ENCODE data around the gene OR3A2.
"Not testable (repeated sequence)": the region's sequence is repeated elsewhere in the genome, so short reads cannot be mapped to it uniquely, and the experiment has no call there.

OR3A2 gene

DNA sequence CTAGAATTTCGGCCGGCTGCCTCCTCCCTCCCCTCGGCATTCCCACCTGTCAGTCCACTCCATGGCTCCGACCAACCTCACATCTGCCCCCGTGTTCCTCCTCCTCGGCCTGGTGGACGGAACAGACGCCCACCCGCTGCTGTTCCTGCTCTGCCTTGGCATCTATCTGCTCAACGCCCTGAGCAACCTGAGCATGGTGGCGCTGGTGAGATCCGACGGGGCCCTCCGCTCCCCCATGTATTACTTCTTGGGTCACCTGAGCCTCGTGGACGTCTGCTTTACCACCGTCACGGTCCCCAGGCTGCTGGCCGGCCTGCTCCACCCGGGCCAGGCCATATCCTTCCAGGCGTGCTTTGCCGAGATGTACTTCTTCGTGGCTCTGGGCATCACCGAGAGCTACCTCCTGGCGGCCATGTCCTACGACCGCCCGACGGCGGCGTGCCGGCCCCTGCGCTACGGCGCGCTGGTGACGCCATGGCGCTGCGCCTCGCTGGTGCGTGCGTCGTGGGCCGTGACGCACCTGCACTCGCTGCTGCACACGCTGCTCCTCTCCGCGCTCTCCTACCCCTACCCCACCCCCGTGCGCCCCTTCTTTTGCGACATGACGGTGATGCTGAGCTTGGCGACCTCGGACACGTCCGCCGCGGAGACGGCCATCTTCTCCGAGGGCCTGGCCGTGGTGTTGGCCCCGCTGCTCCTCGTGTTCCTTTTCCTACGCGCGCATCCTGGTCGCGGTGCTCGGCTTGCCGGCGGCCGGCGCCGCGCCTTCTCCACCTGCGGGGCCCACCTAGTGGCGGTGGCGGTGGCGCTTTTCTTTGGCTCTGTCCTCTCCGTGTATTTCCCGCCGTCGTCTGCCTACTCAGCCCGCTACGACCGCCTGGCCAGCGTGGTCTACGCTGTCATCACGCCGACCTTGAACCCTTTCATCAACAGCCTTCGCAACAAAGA lies at the start of gene OR3A2:
Gene OR3A2, minus strand, starts transcription at position 440 of the 948 bp plus-strand sequence.
- DNase-seq, result peak; percentile 37

- DNase-seq, result no peak
Measured at GRCh38 chr17:3433741-3434140, 47.6 kb upstream of the OR3A2 start, which contains the start of gene OR1E2. Gene OR1E2 (minus strand): TSS chr17:3433841. CDS start chr17:3433841, 0 bp downstream.

DNA sequence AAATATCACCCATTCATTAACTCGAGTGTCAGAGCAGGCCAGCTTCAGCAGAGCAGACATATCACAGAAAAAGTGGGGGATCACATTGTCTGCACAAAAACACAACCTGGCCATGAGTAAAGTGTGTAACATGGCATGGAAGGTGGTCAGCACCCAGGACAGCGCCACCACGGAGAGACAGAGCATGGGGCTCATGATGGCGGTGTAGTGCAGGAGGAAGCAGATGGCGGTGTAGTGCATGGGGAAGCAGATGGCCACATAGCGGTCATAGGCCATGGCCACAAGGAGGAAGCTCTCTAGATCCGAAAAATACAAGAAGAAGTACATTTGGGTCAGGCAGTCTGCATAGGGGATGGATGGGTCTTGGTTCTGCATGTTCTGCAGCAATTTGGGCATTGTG lies 47.1 kb upstream of the OR3A2 start:
- peak; percentile 82 for DNase-seq

- DNase-seq, result no peak
Measured at GRCh38 chr17:3418222-3418621, 32.1 kb upstream of the OR3A2 start.

- DNase-seq, result no peak
Measured at GRCh38 chr17:3415610-3416009, 29.5 kb upstream of the OR3A2 start.

DNA sequence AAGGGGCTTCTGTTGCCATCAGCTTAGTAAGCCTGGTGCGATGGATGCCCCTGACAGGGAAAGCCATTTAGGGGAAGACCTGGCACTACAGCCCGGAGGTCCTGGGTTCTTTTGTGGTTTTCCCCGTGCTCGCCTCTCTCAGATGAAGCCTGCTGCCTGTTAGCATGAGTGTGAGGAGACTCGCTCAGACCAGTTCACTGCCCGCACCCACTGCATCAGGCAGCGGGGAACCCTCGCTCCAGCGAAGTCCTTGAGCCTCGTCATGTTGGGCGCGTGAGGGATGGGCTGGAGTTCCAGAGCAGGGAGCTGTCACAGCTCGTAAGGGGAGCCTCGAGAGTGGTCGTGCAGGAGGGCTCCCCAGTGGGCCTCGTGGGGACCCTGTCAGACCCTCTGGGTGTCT lies 26.1 kb upstream of the OR3A2 start:
- DNase-seq, result not testable (repeated sequence)

DNA sequence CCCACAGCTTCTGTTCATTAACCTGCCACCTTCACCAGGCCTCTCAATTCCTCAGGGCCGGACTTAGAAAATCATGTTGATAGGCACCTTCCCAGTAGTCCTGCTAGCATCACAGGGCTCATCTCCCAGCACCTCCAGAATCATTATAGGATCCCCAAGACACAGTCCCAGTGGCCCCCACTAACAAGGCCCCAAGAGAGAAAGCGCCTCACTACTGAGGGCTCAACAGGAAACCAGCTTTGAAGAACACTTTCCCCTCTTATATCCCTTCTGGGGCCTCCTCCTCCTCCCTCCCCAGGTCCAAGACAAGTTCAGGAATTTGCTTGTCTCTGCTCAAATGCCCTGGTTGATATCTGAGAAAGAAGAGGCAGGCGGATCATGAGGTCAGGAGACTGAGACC lies 25.0 kb upstream of the OR3A2 start, which contains the start of gene OR3A3:
Gene OR3A3, plus strand, starts transcription at position 301 of the 400 bp plus-strand sequence.
- DNase-seq, result no peak

- DNase-seq, result not testable (repeated sequence)
Measured at GRCh38 chr17:3403856-3404255, 17.7 kb upstream of the OR3A2 start.

- no peak for DNase-seq
Measured at GRCh38 chr17:3401786-3402185, 15.7 kb upstream of the OR3A2 start.

DNA sequence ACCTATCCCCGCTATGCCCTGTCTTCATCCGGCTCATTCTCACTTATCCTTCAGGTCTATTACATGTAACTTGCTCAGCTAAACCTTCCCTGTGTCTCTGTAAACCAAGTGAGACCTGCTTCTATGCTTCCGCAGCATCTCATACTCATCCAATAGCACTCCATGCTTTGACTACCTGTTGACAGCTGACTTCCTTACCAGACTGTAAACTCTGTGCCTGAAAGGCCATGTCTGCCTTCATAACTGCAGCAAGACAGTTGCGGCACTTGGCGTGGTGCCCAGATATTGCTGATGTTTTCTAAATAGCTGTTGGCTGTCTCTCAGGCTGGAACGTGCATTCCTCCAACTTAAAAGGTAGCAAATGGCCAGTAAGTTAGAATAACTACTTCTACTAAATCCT lies 13.9 kb upstream of the OR3A2 start:
- DNase-seq, result peak; percentile 7

DNA sequence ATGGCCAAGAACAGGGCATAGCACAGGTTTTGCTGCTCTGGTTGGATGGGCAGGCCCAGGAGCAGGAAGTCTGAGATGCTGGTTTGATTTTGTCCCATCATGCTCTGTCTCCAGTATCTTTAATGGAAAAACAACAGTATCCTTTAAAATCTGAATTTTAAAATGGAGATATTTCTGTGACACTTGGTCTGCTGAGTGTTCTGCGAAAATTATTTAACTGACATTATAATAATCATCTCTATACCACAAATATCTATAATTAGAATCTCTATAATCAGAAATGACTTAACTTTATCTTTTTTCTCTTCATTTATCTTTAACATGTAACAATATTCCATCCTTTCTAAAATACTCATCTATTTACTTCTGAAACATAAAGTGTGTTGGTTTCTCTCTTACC lies 12.2 kb upstream of the OR3A2 start, which contains the start of gene OR1E1:
Gene OR1E1, minus strand, starts transcription at position 101 of the 400 bp plus-strand sequence. Its CDS starts 0 bp downstream, at position 101.
- no peak for DNase-seq

GRCh38 chr17:3397801-3398200 lies 11.7 kb upstream of the OR3A2 start:
- peak; percentile 49 for DNase-seq

GRCh38 chr17:3389791-3390190 lies 3.7 kb upstream of the OR3A2 start:
- no peak for DNase-seq

- DNase-seq, result no peak
Measured at GRCh38 chr17:3381957-3382356, 4.2 kb downstream of the OR3A2 start.

DNA sequence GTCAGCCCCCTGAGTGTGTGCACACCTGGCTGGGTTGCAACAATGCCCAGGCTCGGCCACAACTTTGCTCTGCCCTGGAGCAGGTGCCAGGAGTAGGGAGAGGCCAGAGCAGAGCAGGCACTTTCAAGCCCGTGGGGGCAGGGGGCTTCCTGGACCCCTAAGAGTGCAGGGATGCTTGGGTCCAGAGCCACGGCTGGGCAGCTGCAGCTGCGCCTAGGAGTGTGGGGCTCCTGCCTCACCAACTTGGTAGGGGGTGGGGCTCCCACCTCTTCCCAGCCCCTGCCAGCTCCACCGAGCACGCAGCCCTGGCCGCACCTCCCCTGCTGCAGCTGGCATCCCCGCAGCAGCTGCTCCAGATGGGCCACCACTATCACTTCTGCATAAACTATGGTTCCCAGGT lies 7.8 kb downstream of the OR3A2 start:
- no peak for DNase-seq

DNA sequence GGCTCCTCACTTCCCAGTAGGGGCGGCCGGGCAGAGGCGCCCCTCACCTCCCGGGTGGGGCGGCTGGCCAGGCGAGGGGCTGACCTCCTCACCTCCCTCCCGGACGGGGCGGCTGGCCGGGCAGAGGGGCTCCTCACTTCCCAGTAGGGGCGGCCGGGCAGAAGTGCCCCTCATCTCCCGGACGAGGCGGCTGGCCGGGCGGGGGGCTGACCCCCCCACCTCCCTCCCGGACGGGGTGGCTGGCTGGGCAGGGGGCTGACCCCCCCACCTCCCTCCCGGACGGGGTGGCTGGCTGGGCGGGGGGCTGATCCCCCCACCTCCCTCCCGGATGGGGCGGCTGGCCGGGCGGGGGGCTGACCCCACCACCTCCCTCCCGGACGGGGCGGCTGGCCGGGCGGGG lies 14.9 kb downstream of the OR3A2 start:
- DNase-seq, result not testable (repeated sequence)

- DNase-seq, result not testable (repeated sequence)
Measured at GRCh38 chr17:3342782-3343181, 43.3 kb downstream of the OR3A2 start.

GRCh38 chr17:3335876-3336275 lies 50.2 kb downstream of the OR3A2 start:
- peak; percentile 4 for DNase-seq

DNA sequence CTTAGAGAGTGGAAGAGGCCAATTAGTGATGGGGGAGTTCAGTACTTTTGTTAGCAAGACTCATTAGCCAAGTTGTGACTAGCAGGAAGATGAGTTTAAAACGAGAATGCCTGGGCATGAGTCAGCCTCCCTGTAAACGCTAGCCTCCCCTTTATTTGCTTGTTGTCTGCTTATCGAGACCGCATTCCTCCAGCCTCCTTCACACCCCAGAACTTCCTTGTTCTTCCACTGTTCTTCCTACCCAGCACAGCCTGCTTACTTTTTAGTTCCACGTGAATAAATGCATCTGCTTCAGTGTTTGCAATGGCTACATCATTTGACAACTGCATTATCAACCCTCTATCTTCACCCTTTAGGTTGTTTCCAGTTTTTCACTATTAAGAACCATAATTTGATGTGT lies 67.8 kb downstream of the OR3A2 start:
- DNase-seq, result no peak

- DNase-seq, result no peak
Measured at GRCh38 chr17:3316836-3317235, 69.3 kb downstream of the OR3A2 start.

GRCh38 chr17:3308603-3309002 lies 77.5 kb downstream of the OR3A2 start:
- no peak for DNase-seq

GRCh38 chr17:3298260-3298659 lies 87.8 kb downstream of the OR3A2 start, which contains the start of gene OR3A1:
Gene OR3A1 (minus strand): TSS chr17:3298360. CDS start chr17:3292582, 5,778 bp downstream.
- DNase-seq, result no peak

DNA sequence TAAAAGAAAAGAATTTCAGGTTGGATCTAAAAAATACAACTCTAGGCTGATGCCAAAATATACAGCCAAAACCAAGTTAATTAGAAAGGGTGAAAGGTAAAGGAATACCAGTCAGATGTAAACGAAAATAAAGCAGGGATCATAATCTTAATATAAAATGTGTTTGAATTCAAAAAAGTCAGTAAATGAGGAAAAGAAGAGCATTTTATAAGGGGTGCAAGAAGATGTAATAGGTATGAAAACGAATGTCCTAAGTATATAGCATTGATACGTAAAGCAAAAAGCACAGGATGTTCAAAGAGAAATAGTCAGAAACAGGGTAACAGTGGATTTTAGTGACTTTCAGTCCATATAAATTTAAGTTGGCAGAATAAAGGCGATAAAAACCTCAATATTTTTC lies 90.5 kb downstream of the OR3A2 start:
- DNase-seq, result no peak

GRCh38 chr17:3293548-3293947 lies 92.6 kb downstream of the OR3A2 start:
- not testable (repeated sequence) for DNase-seq
